Glutamatergic neuron (in vitro differentiated cells): ENCODE results near the gene SIK3. TPM values are rescaled to one million over a fixed set of nuclear protein-coding genes. Genes with fewer than 3 reads are reported as not detected.

Experiments
- DNase-seq: peaks from one replicate; pipeline ENCODE4 v3.0.0; 2022
- H3K27ac Mint-ChIP-seq: one replicate; pipeline ENCODE4 v1.8.0; 2020; ENCODE audit warnings: mild to moderate bottlenecking, mixed read lengths, inconsistent platforms; ENCODE audit not compliant: unreplicated experiment
- H3K27me3 Mint-ChIP-seq: one replicate; pipeline ENCODE4 v1.8.0; 2020; ENCODE audit warnings: mild to moderate bottlenecking, moderate library complexity, mixed read lengths, inconsistent platforms; ENCODE audit not compliant: unreplicated experiment
- H3K36me3 Mint-ChIP-seq: one replicate; pipeline ENCODE4 v1.8.0; 2020; ENCODE audit warnings: mild to moderate bottlenecking, mixed read lengths, inconsistent platforms; ENCODE audit not compliant: unreplicated experiment
- H3K4me1 Mint-ChIP-seq: one replicate; pipeline ENCODE4 v1.8.0; 2020; ENCODE audit warnings: mild to moderate bottlenecking, low read depth, mixed read lengths, inconsistent platforms; ENCODE audit not compliant: unreplicated experiment
- H3K4me3 Mint-ChIP-seq: one replicate; pipeline ENCODE4 v1.8.0; 2020; ENCODE audit warnings: mild to moderate bottlenecking, mixed read lengths, inconsistent platforms; ENCODE audit not compliant: unreplicated experiment
- H3K9me3 Mint-ChIP-seq: one replicate; pipeline ENCODE4 v1.8.0; 2020; ENCODE audit warnings: mild to moderate bottlenecking, moderate library complexity, mixed read lengths, inconsistent platforms; ENCODE audit not compliant: unreplicated experiment
- total RNA-seq: library from RNA; stranded (reverse); fragmentation: NEBNext Ultra II Directional; extraction: Animal tissue kit (Norgen Biotek cat#: 25700); gene quantifications from one replicate; pipeline ENCODE4 v1.2.1, GENCODE V29; 2021; ENCODE audit not compliant: unreplicated experiment
- TF ChIP-seq, protein P1 (sequence below): fragments of 200-600 bp; sonication (generic); IDR thresholded peaks from one replicate; pipeline ENCODE4 v1.5.0; 2021; ENCODE audit not compliant: partially characterized antibody, unreplicated experiment

SIK3 gene
- total RNA-seq, 1 donor from 2014 or later: 22.2 TPM

DNA sequence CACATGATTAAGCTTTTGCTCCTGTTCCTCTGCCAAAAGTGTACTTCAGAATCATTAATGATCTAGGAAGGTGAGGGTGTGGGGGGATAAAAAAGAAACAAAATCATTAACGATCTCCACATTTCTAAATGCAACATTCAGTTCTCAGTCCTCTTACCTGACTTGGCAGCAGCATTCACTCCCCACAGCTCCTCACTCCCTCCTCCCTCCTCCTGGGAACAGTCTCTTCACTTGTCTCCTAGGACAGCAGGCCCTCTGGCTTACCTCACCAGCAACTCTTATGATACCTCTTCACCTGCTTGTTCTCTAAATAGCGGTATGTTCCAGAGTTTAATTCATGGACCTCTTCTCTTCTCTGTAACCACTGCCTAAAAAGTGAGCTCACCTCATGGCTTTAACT, 204.3 kb downstream of the SIK3 start:
- Mint-ChIP-seq H3K27ac (no peak overlapping the region), H3K36me3 (no peaks in the 10 kb centered on the region), H3K4me3 (no peak overlapping the region), H3K4me1 (no peaks in the 10 kb centered on the region), H3K27me3 (no peaks in the 10 kb centered on the region), H3K9me3 (no peaks in the 10 kb centered on the region)
- DNase-seq: no peak
- TF ChIP-seq, protein P1, sequence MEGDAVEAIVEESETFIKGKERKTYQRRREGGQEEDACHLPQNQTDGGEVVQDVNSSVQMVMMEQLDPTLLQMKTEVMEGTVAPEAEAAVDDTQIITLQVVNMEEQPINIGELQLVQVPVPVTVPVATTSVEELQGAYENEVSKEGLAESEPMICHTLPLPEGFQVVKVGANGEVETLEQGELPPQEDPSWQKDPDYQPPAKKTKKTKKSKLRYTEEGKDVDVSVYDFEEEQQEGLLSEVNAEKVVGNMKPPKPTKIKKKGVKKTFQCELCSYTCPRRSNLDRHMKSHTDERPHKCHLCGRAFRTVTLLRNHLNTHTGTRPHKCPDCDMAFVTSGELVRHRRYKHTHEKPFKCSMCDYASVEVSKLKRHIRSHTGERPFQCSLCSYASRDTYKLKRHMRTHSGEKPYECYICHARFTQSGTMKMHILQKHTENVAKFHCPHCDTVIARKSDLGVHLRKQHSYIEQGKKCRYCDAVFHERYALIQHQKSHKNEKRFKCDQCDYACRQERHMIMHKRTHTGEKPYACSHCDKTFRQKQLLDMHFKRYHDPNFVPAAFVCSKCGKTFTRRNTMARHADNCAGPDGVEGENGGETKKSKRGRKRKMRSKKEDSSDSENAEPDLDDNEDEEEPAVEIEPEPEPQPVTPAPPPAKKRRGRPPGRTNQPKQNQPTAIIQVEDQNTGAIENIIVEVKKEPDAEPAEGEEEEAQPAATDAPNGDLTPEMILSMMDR: no peak

DNA sequence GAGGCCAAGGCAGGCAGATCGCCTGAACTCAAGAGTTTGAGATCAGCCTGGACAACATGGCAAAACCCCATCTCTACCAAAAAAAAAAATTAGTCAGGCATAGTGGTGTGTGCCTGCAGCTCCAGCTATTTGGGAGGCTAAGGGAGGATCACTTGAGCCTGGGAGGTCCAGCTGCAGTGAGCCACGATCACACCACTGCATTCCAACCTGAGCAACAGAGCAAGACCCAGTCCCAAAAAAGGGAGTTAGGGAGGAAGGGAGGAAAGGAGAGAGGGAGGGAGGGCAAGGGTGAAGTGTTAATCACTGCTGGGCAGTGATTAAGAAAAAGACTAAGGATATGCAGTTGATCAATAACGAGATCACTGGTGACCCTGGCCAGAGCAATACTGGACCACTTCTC, 204.8 kb downstream of the SIK3 start:
- TF ChIP-seq, protein P1: no peak
- no peak overlapping the region for H3K4me3 Mint-ChIP-seq
- H3K27me3 Mint-ChIP-seq: no peaks in the 10 kb centered on the region
- DNase-seq: no peak
- no peak overlapping the region for H3K27ac Mint-ChIP-seq
- H3K36me3 Mint-ChIP-seq: no peaks in the 10 kb centered on the region
- H3K9me3 Mint-ChIP-seq: no peaks in the 10 kb centered on the region
- H3K4me1 Mint-ChIP-seq: no peaks in the 10 kb centered on the region

DNA sequence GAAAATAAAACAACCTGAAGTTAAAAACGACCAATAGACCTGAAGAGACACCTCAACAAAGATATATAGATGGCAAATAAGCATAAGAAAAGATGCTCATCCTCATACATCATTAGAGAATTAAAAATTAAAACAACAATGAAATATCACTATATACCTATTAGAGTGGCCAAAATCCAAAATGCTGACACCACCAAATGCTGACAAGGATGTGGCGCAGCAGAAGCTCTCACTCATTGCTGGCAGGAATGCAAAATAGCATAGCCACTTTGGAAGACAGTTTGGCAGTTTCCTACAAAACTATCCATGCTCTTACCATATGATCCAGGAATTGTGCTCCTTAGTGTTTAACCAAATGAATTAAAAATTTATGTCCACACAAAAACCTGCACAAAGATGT, 205.9 kb downstream of the SIK3 start:
- H3K9me3 Mint-ChIP-seq: no peaks in the 10 kb centered on the region
- no peaks in the 10 kb centered on the region for H3K4me1 Mint-ChIP-seq
- H3K4me3 Mint-ChIP-seq: no peak overlapping the region
- no peak for DNase-seq
- no peak overlapping the region for H3K27ac Mint-ChIP-seq
- H3K36me3 Mint-ChIP-seq: no peaks in the 10 kb centered on the region
- TF ChIP-seq, protein P1: no peak
- no peaks in the 10 kb centered on the region for H3K27me3 Mint-ChIP-seq

GRCh38 chr11:116891746-116892145, 206.5 kb downstream of the SIK3 start:
- TF ChIP-seq, protein P1: no peak
- H3K27me3 Mint-ChIP-seq: no peaks in the 10 kb centered on the region

GRCh38 chr11:116890607-116891006, 207.6 kb downstream of the SIK3 start:
- Mint-ChIP-seq H3K4me1 (no peaks in the 10 kb centered on the region), H3K27me3 (peaks cover 2% of the 10 kb centered on the region), H3K9me3 (no peaks in the 10 kb centered on the region), H3K4me3 (no peak overlapping the region), H3K27ac (no peak overlapping the region), H3K36me3 (no peaks in the 10 kb centered on the region)
- TF ChIP-seq, protein P1: no peak
- DNase-seq: no peak

More at GRCh38 chr11:116891746-116892145, 206.5 kb downstream of the SIK3 start:
- no peak for DNase-seq
- H3K36me3 Mint-ChIP-seq: no peaks in the 10 kb centered on the region
- no peaks in the 10 kb centered on the region for H3K9me3 Mint-ChIP-seq
- H3K4me3 Mint-ChIP-seq: no peak overlapping the region
- no peaks in the 10 kb centered on the region for H3K4me1 Mint-ChIP-seq
- H3K27ac Mint-ChIP-seq: no peak overlapping the region
